HepG2 (cell line): Measurements from ENCODE around the gene TPRG1L. TPM values are rescaled to one million over a fixed set of nuclear protein-coding genes. Genes with fewer than 3 reads are reported as not detected.

Experiments
- ATAC-seq: fragments of 200-7000 bp; cut with Tn5 transposase; 3 replicates; pipeline ENCODE4 v1.9.1; 2020; ENCODE audit warnings: mild to moderate bottlenecking, moderate library complexity
- BruUV-seq: library from RNA; stranded (reverse); fragments of 400-500 nt; replicated peaks from 2 replicates; lab custom pipeline; 2021; lab: Mats Ljungman, UMichigan
- CTCF ChIA-PET: fragments of 300-600 bp; formaldehyde crosslinking; extraction: SDS; loops from one replicate; lab custom pipeline; 2021; ENCODE audit warnings: low total read pairs, inconsistent platforms, low intra/inter-chr PET ratio; lab: Yijun Ruan, JAX
- POLR2A ChIA-PET: fragments of 350-600 bp; sonication (Branson Sonifier 250); formaldehyde crosslinking; loops from one replicate; lab custom pipeline; 2020; ENCODE audit warnings: antibody characterized with exemption, inconsistent platforms; lab: Yijun Ruan, JAX
- DNase-seq: peaks from one replicate; pipeline ENCODE4 v3.0.0-alpha.2; 2015; ENCODE audit warnings: low spot score
- FAIRE-seq: peaks from 3 replicates; lab custom pipeline; 2011; peaks lifted over from hg19 to GRCh38; lab: Jason Lieb, UNC
- H2AFZ ChIP-seq: one replicate; pipeline ENCODE4 v1.6.1; 2011; ENCODE audit warnings: low read length, inconsistent platforms
- H3K27ac ChIP-seq: fragments of 300-600 bp; 3 replicates; pipeline ENCODE4 v1.8.0; 2011; ENCODE audit warnings: mixed run types, mild to moderate bottlenecking, mixed read lengths, low read length, inconsistent platforms; ENCODE audit not compliant: insufficient read depth; ENCODE audit errors: extremely low read length
- H3K27me3 ChIP-seq, 2 experiments: fragments of 200-600 bp in 1 of 2; 2 replicates in 1 of 2; 3 replicates in 1 of 2; pipeline versions ENCODE4 v1.6.0 to v1.8.0; 2011; ENCODE audit warnings: low read length in 2 of 2, mild to moderate bottlenecking in 2 of 2, moderate library complexity in 2 of 2, inconsistent platforms in 1 of 2; ENCODE audit not compliant: insufficient read depth in 2 of 2, control insufficient read depth in 1 of 2
- H3K36me3 ChIP-seq, 2 experiments: fragments of 200-600 bp in 1 of 2; replicated peaks in 1 of 2; 2 replicates in 1 of 2; 3 replicates in 1 of 2; pipeline versions ENCODE4 v1.5.1 to v1.8.0; 2011; ENCODE audit warnings: low read length in 2 of 2, inconsistent platforms in 1 of 2; ENCODE audit not compliant: insufficient read depth in 2 of 2, control insufficient read depth in 1 of 2
- H3K4me1 ChIP-seq: 2 replicates; pipeline ENCODE4 v1.5.1; 2012; ENCODE audit warnings: low read length, inconsistent platforms; ENCODE audit not compliant: insufficient read depth
- H3K4me2 ChIP-seq: 2 replicates; pipeline ENCODE4 v1.6.0; 2011; ENCODE audit warnings: low read depth, low read length, inconsistent platforms
- H3K4me3 ChIP-seq, 3 experiments: fragments of 200-600 bp in 1 of 3; sonication (generic), shearing (Covaris generic) in 1 of 3; replicated peaks in 1 of 3; 2 replicates each; pipeline ENCODE4 v1.5.1; 2011 to 2016; ENCODE audit warnings: low read length in 3 of 3, inconsistent platforms in 2 of 3, low read depth in 2 of 3, mild to moderate bottlenecking in 2 of 3, control low read depth in 1 of 3, mixed read lengths in 1 of 3; ENCODE audit not compliant: insufficient read depth in 1 of 3
- H3K79me2 ChIP-seq: one replicate; pipeline ENCODE4 v1.6.1; 2011; ENCODE audit warnings: low read length, inconsistent platforms; ENCODE audit not compliant: insufficient read depth
- H3K9ac ChIP-seq: 2 replicates; pipeline ENCODE4 v1.6.0; 2011; ENCODE audit warnings: mild to moderate bottlenecking, low read depth, low read length, inconsistent platforms; ENCODE audit not compliant: insufficient read depth
- H3K9me3 ChIP-seq: 2 replicates; pipeline ENCODE4 v1.5.1; 2012; ENCODE audit warnings: mild to moderate bottlenecking, low read length
- H4K20me1 ChIP-seq: 2 replicates; pipeline ENCODE4 v1.6.0; 2011; ENCODE audit warnings: inconsistent platforms, mild to moderate bottlenecking, low read length, moderate library complexity; ENCODE audit not compliant: insufficient read depth
- STAG1 ChIP-seq: sonication (generic); formaldehyde crosslinking; IDR thresholded peaks from 2 replicates; pipeline ENCODE4 v1.4.0; 2020; ENCODE audit warnings: missing genetic modification reagents
- TBX3 ChIP-seq: fragments of 450-650 bp; IDR thresholded peaks from 2 replicates; pipeline ENCODE4 v1.6.1; 2017; ENCODE audit warnings: antibody characterized with exemption, mild to moderate bottlenecking, inconsistent platforms, borderline replicate concordance
- ZMYM4 ChIP-seq: sonication (generic); formaldehyde crosslinking; IDR thresholded peaks from 2 replicates; pipeline ENCODE4 v1.8.1; 2023; ENCODE audit warnings: mild to moderate bottlenecking, missing genetic modification reagents
- ZNF329 ChIP-seq: sonication (generic); formaldehyde crosslinking; IDR thresholded peaks from 2 replicates; pipeline ENCODE4 v1.9.0; 2021; ENCODE audit warnings: low read depth, mild to moderate bottlenecking, missing genetic modification reagents
- ZNF660 ChIP-seq: sonication (generic); formaldehyde crosslinking; IDR thresholded peaks from 2 replicates; pipeline ENCODE4 v1.5.1; 2020; ENCODE audit warnings: mild to moderate bottlenecking, low read depth, missing genetic modification reagents, borderline replicate concordance
- WGBS: methylation state at CpG from one replicate; pipeline ENCODE4 v1.1.6; 2017; ENCODE audit warnings: low lambda C conversion rate; 5-methylcytosine and 5-hydroxymethylcytosine counted together
- in situ Hi-C: cut with HindIII; loops from 2 replicates; pipeline ENCODE4 v1.10.0; 2017; ENCODE audit warnings: low pct_unique_long_range_greater_than_20kb; ENCODE audit not compliant: extremely low pct_ligation_motif_present
- intact Hi-C: fragments of 100-400 bp; cut with micrococcal nuclease; formaldehyde crosslinking; loops from one replicate; pipeline ENCODE4 v1.10.0; 2022; ENCODE audit not compliant: unreplicated experiment
- polyA plus RNA-seq, 8 experiments: library from polyadenylated mRNA; depleted of rRNA in 3 of 8; stranded (reverse) in 7 of 8; unstranded in 1 of 8; fragments of >200 nt; fragmentation: Illumina TruSeq in 4 of 8; extraction: Trizol in 4 of 8; gene quantifications; 2 replicates each; pipeline versions ENCODE4 v1.2.1 to v1.2.3, GENCODE V29; 2011 to 2016; ENCODE audit warnings: low read depth in 4 of 8, missing spikeins in 1 of 8, mixed read lengths in 1 of 8; ENCODE audit not compliant: insufficient read depth in 1 of 8
- total RNA-seq, 5 experiments: library from RNA; depleted of rRNA; stranded (reverse); fragments of >200 nt; fragmentation: Illumina TruSeq; extraction: Trizol; gene quantifications; 2 replicates each; pipeline ENCODE4 v1.2.3, GENCODE V29; 2016; ENCODE audit warnings: low read depth in 1 of 5
- TF ChIP-seq, protein P1 (sequence below): sonication (generic); formaldehyde crosslinking; IDR thresholded peaks from 2 replicates; pipeline ENCODE4 v1.5.0; 2020; ENCODE audit warnings: mild to moderate bottlenecking, missing genetic modification reagents, moderate library complexity
- TF ChIP-seq, protein P2 (sequence below): sonication (generic); formaldehyde crosslinking; IDR thresholded peaks from 2 replicates; pipeline ENCODE4 v1.8.0; 2022; ENCODE audit warnings: missing genetic modification reagents, low read depth, mild to moderate bottlenecking, borderline replicate concordance
- TF ChIP-seq, protein P3 (sequence below): sonication (generic); formaldehyde crosslinking; IDR thresholded peaks from 2 replicates; pipeline ENCODE4 v1.8.1; 2023; ENCODE audit warnings: missing genetic modification reagents, inconsistent platforms, borderline replicate concordance
- TF ChIP-seq, protein P4 (sequence below): sonication (generic); formaldehyde crosslinking; IDR thresholded peaks from 2 replicates; pipeline ENCODE4 v1.4.0; 2020; ENCODE audit warnings: missing genetic modification reagents
- TF ChIP-seq, protein P5 (sequence below), 2 experiments: sonication (generic) in 1 of 2; formaldehyde crosslinking in 1 of 2; IDR thresholded peaks; 2 replicates each; pipeline versions ENCODE4 v1.5.1 to v1.6.1; 2011 to 2020; ENCODE audit warnings: borderline replicate concordance in 1 of 2, low read depth in 1 of 2, low read length in 1 of 2, mild to moderate bottlenecking in 1 of 2, missing genetic modification reagents in 1 of 2, moderate library complexity in 1 of 2
- TF ChIP-seq, protein P6 (sequence below): sonication (generic); formaldehyde crosslinking; IDR thresholded peaks from 2 replicates; pipeline ENCODE4 v1.4.0; 2020; ENCODE audit warnings: missing genetic modification reagents

The TPRG1L gene
- total and polyA plus RNA-seq, 2 of the 13 experiments (the other 11 are each of a cell fraction or from before 2014, with no cell fraction given) = 21.3 to 37.4 TPM

DNA sequence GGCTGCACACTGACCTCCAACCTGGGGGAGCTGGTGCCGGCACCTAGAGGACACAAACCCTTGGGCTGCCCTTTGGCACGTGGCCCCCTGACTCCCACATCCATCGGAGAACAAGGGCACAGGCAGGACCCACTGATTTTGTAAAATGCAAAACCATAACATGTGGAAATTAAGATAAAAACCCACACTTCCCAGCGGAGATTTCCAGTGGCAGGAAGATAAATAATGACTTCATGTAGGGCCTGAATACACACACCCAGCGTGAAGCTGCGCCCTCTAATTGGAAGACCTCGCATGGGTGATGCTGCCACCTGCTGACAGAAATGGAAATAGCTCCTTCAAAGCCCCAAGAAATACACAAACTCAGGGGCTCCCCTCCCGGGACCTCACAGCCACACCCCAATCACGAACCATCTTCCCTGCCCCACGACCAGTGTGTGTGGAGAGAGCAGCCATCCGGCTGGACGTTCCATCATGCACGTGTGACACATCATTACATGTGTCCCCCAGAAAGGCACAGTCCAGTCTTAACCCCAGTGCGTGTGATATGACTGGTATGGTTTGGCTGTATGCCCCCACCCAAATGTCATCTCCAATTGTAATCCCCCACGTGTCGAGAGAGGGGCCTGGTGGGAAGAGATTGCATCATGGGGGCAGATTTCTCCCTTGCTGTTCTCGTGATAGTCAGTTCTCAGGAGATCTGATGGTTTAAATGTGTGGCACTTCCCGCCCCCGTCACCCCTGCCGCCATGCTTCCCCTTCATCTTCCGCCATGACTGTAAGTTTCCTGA lies 5.7 kb upstream of the TPRG1L start (continued):
- no peak for TF ChIP-seq TBX3
- TF ChIP-seq, protein P1, sequence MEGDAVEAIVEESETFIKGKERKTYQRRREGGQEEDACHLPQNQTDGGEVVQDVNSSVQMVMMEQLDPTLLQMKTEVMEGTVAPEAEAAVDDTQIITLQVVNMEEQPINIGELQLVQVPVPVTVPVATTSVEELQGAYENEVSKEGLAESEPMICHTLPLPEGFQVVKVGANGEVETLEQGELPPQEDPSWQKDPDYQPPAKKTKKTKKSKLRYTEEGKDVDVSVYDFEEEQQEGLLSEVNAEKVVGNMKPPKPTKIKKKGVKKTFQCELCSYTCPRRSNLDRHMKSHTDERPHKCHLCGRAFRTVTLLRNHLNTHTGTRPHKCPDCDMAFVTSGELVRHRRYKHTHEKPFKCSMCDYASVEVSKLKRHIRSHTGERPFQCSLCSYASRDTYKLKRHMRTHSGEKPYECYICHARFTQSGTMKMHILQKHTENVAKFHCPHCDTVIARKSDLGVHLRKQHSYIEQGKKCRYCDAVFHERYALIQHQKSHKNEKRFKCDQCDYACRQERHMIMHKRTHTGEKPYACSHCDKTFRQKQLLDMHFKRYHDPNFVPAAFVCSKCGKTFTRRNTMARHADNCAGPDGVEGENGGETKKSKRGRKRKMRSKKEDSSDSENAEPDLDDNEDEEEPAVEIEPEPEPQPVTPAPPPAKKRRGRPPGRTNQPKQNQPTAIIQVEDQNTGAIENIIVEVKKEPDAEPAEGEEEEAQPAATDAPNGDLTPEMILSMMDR (CRISPR knock-in tag) = peak; percentile 82
- peak; percentile 67 for TF ChIP-seq STAG1

DNA sequence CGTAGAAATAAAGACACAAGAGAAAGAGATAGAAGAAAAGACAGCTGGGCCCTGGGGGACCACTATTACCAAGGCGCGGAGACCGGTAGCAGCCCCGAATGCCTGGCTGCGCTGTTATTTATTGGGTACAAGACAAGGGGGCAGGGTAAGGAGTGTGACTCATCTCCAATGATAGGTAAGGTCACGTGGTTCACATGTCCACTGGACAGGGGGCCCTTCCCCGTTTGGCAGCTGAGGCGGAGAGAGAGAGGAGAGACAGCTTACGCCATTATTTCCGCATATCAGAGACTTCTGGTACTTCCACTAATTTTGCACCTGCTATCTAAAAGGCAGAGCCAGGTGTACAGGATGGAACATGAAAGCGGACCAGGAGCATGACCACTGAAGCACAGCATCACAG lies 4.1 kb upstream of the TPRG1L start:
- Histone ChIP-seq H3K79me2 (peaks cover 2% of the 10 kb centered on the region), H3K27ac (no peak overlapping the region), H3K36me3 (no peaks in the 10 kb centered on the region), H3K9ac (no peak overlapping the region), H3K27me3 (peaks cover 16 to 29% of the 10 kb centered on the region in 2 experiments), H3K9me3 (no peaks in the 10 kb centered on the region), H3K4me2 (peak overlapping the region; percentile 45; the same call in 1 of the 2 replicates), H3K4me3 (no peak overlapping the region), H2AFZ (no peak overlapping the region), H3K4me1 (peaks cover 31% of the 10 kb centered on the region), H4K20me1 (no peaks in the 10 kb centered on the region)
- FAIRE-seq = no peak
- in situ Hi-C loops (loop anchor here (5.0 kb wide), 2 partner anchors 53 to 138 kb away; no protein-coding TSS in a partner anchor), intact Hi-C loops (loop anchor here (5.0 kb wide), 1 partner anchor 168 kb away; the partner anchor contains the start of gene ARHGEF16)
- DNase-seq = no peak
- POLR2A ChIA-PET = no interaction called here
- ATAC-seq = no peak
- CTCF ChIA-PET = interaction anchor here (1.4 to 2.0 kb wide), 2 partner anchors 56 to 130 kb away, joined by 5 to 13 read pairs; no protein-coding TSS in a partner anchor
- WGBS = 58% methylated on average over 12 of the region's 12 CpGs
- no TSS peak for BruUV-seq
- TF ChIP-seq ZMYM4 (CRISPR knock-in tag) (no peak), ZNF329 (no peak), ZNF660 (no peak)
- TF ChIP-seq, protein P2, sequence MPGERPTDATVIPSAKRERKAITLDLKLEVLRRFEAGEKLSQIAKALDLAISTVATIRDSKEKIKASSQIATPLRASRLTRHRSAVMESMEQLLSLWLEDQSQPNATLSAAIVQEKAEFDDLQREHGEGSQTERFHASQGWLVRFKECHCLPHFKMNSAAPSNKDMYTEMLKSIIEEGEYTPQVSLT (CRISPR knock-in tag) = no peak
- TF ChIP-seq, protein P3, sequence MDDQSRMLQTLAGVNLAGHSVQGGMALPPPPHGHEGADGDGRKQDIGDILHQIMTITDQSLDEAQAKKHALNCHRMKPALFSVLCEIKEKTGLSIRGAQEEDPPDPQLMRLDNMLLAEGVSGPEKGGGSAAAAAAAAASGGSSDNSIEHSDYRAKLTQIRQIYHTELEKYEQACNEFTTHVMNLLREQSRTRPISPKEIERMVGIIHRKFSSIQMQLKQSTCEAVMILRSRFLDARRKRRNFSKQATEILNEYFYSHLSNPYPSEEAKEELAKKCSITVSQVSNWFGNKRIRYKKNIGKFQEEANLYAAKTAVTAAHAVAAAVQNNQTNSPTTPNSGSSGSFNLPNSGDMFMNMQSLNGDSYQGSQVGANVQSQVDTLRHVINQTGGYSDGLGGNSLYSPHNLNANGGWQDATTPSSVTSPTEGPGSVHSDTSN (CRISPR knock-in tag) = no peak
- TF ChIP-seq, protein P4, sequence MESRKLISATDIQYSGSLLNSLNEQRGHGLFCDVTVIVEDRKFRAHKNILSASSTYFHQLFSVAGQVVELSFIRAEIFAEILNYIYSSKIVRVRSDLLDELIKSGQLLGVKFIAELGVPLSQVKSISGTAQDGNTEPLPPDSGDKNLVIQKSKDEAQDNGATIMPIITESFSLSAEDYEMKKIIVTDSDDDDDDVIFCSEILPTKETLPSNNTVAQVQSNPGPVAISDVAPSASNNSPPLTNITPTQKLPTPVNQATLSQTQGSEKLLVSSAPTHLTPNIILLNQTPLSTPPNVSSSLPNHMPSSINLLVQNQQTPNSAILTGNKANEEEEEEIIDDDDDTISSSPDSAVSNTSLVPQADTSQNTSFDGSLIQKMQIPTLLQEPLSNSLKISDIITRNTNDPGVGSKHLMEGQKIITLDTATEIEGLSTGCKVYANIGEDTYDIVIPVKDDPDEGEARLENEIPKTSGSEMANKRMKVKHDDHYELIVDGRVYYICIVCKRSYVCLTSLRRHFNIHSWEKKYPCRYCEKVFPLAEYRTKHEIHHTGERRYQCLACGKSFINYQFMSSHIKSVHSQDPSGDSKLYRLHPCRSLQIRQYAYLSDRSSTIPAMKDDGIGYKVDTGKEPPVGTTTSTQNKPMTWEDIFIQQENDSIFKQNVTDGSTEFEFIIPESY (CRISPR knock-in tag) = no peak
- TF ChIP-seq, protein P5, sequence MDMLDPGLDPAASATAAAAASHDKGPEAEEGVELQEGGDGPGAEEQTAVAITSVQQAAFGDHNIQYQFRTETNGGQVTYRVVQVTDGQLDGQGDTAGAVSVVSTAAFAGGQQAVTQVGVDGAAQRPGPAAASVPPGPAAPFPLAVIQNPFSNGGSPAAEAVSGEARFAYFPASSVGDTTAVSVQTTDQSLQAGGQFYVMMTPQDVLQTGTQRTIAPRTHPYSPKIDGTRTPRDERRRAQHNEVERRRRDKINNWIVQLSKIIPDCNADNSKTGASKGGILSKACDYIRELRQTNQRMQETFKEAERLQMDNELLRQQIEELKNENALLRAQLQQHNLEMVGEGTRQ (IDR thresholded peaks at IDR 0.05; ENCODE audit: low read depth, low read length) = 0 out of 2 replicates have a peak, but pooled peaks have one; percentile 27
- TF ChIP-seq, protein P5 (CRISPR knock-in tag; IDR thresholded peaks at IDR 0.05; ENCODE audit: borderline replicate concordance) = no peak
- TF ChIP-seq, protein P6, sequence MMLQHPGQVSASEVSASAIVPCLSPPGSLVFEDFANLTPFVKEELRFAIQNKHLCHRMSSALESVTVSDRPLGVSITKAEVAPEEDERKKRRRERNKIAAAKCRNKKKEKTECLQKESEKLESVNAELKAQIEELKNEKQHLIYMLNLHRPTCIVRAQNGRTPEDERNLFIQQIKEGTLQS (CRISPR knock-in tag) = no peak
